ENCODE data around the gene DVL1. TPM values are rescaled to one million over a fixed set of nuclear protein-coding genes. Genes with fewer than 3 reads are reported as not detected.

DVL1 gene
- total RNA-seq, 8 experiments from 2014 or later, result 47.8 to 81.4 (median 56.8) TPM

DNA sequence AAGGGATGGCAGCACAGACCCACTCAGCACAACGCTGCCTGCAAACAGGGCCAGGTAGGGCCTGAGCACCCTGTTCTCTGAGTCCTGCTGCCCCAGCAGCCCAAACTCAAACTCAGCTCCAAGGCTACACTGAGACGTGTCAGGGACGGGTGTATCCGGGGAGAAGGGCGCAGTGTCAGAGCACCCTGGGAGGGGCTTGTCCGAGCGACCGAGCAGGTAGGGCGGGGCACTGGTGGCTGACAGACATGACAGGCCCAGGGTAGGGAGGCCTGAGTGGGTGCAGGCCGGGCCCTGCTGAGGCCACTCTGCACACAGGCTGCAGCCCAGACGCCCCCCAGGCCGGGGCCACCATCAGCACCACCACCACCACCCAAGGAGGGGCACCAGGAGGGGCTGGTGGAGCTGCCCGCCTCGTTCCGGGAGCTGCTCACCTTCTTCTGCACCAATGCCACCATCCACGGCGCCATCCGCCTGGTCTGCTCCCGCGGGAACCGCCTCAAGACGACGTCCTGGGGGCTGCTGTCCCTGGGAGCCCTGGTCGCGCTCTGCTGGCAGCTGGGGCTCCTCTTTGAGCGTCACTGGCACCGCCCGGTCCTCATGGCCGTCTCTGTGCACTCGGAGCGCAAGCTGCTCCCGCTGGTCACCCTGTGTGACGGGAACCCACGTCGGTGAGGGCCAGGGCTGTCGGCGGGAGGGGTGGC, 63.5 kb downstream of the DVL1 start:
- Histone ChIP-seq H3K4me1 (replicated peaks in 1 of 2) (peaks cover 0 to 4% of the 10 kb centered on the region in 2 donors), H3K4me3 (no peak overlapping the region), H3K27ac (no peak overlapping the region)
- ATAC-seq (replicated peaks in 6 of 8), result peak in 3 of 8 experiments; percentile 3 to 7 (median 4)
- in situ Hi-C loops (cut with MboI; ENCODE audit: low pct_unique_long_range_greater_than_20kb in 2 of 9, low sequenced_read_pairs in 9 of 9, unreplicated experiment in 9 of 9), result no loop called here
- 41 to 58% methylated on average over 4 to 19 of the region's 37 CpGs; no CpG with 5 or more reads in 8 of the 10 experiments for WGBS, 10 experiments

Other genes with a start within 250 kb of the DVL1 start
- gene C1orf159, start 233.3 kb downstream of the DVL1 start, total RNA-seq, result 10 to 100 TPM in 3 of 8 experiments, 1 to 10 TPM in 5; 5.8 to 17.9 (median 9.7) TPM
- under 1 TPM in 2 of 8 experiments, not detected in 6; 0.43 to 0.59 TPM for gene TTLL10, start 175.5 kb downstream of the DVL1 start, total RNA-seq
- gene TNFRSF18, start 142.8 kb downstream of the DVL1 start, total RNA-seq, result under 1 TPM in 2 of 8 experiments, not detected in 6; 0.24 to 0.49 TPM
- under 1 TPM in 6 of 8 experiments, not detected in 2; 0.18 to 1.00 (median 0.25) TPM for gene TNFRSF4, start 135.3 kb downstream of the DVL1 start, total RNA-seq
- gene SDF4, start 117.4 kb downstream of the DVL1 start, total RNA-seq, result 100 to 1,000 TPM in 3 of 8 experiments, 10 to 100 TPM in 5; 53.9 to 202 (median 76.8) TPM
- gene B3GALT6, start 117.2 kb downstream of the DVL1 start, total RNA-seq, result 10 to 100 TPM in 7 of 8 experiments, 1 to 10 TPM in 1; 9.7 to 36.9 (median 19.7) TPM
- gene C1QTNF12, start 102.7 kb downstream of the DVL1 start, total RNA-seq, result 1 to 10 TPM in 6 of 8 experiments, under 1 TPM in 1, not detected in 1; 0.99 to 6.1 (median 1.8) TPM
- 10 to 100 TPM; 34.4 to 62.7 (median 46.5) TPM for gene UBE2J2, start 75.6 kb downstream of the DVL1 start, total RNA-seq
- 1 to 10 TPM; 1.8 to 6.9 (median 3.2) TPM for gene SCNN1D, start 69.0 kb downstream of the DVL1 start, total RNA-seq
- gene ACAP3, start 41.5 kb downstream of the DVL1 start, total RNA-seq, result 10 to 100 TPM; 23.9 to 88.9 (median 48.9) TPM
- 10 to 100 TPM; 12.0 to 45.8 (median 22.4) TPM for gene PUSL1, start 40.8 kb downstream of the DVL1 start, total RNA-seq
- gene INTS11, start 24.8 kb downstream of the DVL1 start, total RNA-seq, result 100 to 1,000 TPM in 4 of 8 experiments, 10 to 100 TPM in 4; 67.5 to 142 (median 103) TPM
- 10 to 100 TPM; 11.2 to 22.4 (median 13.4) TPM for gene CPTP, start 24.6 kb downstream of the DVL1 start, total RNA-seq
- 1 to 10 TPM in 6 of 8 experiments, under 1 TPM in 2; 0.65 to 2.3 (median 1.2) TPM for gene TAS1R3, start 18.1 kb downstream of the DVL1 start, total RNA-seq
- gene MXRA8, start 9.1 kb upstream of the DVL1 start, total RNA-seq, result 100 to 1,000 TPM in 2 of 8 experiments, 10 to 100 TPM in 6; 13.2 to 115 (median 34.5) TPM
- 100 to 1,000 TPM in 7 of 8 experiments, 10 to 100 TPM in 1; 85.0 to 210 (median 152) TPM for gene AURKAIP1, start 25.8 kb upstream of the DVL1 start, total RNA-seq
- 100 to 1,000 TPM in 7 of 8 experiments, 10 to 100 TPM in 1; 99.6 to 392 (median 163) TPM for gene CCNL2, start 49.9 kb upstream of the DVL1 start, total RNA-seq
- gene MRPL20, start 57.9 kb upstream of the DVL1 start, total RNA-seq, result 100 to 1,000 TPM; 127 to 221 (median 160) TPM
- gene ANKRD65, start 71.9 kb upstream of the DVL1 start, total RNA-seq, result 1 to 10 TPM in 2 of 8 experiments, under 1 TPM in 6; 0.21 to 1.9 (median 0.61) TPM
- gene VWA1, start 86.3 kb upstream of the DVL1 start, total RNA-seq, result 10 to 100 TPM in 2 of 8 experiments, 1 to 10 TPM in 5, under 1 TPM in 1; 0.51 to 19.5 (median 5.8) TPM
- 1 to 10 TPM in 2 of 8 experiments, under 1 TPM in 6; 0.38 to 2.1 (median 0.64) TPM for gene ATAD3C, start 100.3 kb upstream of the DVL1 start, total RNA-seq
- 10 to 100 TPM; 15.2 to 66.0 (median 32.7) TPM for gene ATAD3B, start 122.3 kb upstream of the DVL1 start, total RNA-seq
- gene ATAD3A, start 162.7 kb upstream of the DVL1 start, total RNA-seq, result 10 to 100 TPM; 19.8 to 65.2 (median 35.2) TPM
- gene TMEM240, start 191.2 kb upstream of the DVL1 start, total RNA-seq, result 10 to 100 TPM in 5 of 8 experiments, 1 to 10 TPM in 1, under 1 TPM in 2; 0.61 to 14.0 (median 10.5) TPM
- gene SSU72, start 225.4 kb upstream of the DVL1 start, total RNA-seq, result 100 to 1,000 TPM in 2 of 8 experiments, 10 to 100 TPM in 6; 73.2 to 138 (median 95.5) TPM